Measurements from ENCODE around the gene TBC1D22A.

The TBC1D22A gene

GRCh38 chr22:46957521-46957920 is 195.1 kb downstream of the TBC1D22A start:
- no peaks in the 10 kb centered on the region for H3K36me3 ChIP-seq (ENCODE audit: insufficient read depth, low read depth, low read length)
- peaks cover 12% of the 10 kb centered on the region; the same call in 1 of the 2 replicates for H3K4me1 ChIP-seq (ENCODE audit: insufficient read depth, low read length)
- H3K9ac ChIP-seq (ENCODE audit: low read depth, low read length): no peak overlapping the region

GRCh38 chr22:46958191-46958590 is 195.7 kb downstream of the TBC1D22A start:
- H3K4me3 ChIP-seq (ENCODE audit: low read length): no peak overlapping the region
- H3K9me3 ChIP-seq (ENCODE audit: insufficient read depth, low read depth, low read length): no peaks in the 10 kb centered on the region
- no peak overlapping the region for H3K27ac ChIP-seq (ENCODE audit: low read length)
- peaks cover 12% of the 10 kb centered on the region; the same call in 1 of the 2 replicates for H3K4me1 ChIP-seq (ENCODE audit: insufficient read depth, low read length)
- 0 out of 2 replicates have a peak overlapping the region, but pooled peaks have one; percentile 7 for H3K9ac ChIP-seq (ENCODE audit: low read depth, low read length)
- H3K27me3 ChIP-seq (ENCODE audit: insufficient read depth, low read length): no peaks in the 10 kb centered on the region
- no peaks in the 10 kb centered on the region for H3K36me3 ChIP-seq (ENCODE audit: insufficient read depth, low read depth, low read length)

More at GRCh38 chr22:46957521-46957920, 195.1 kb downstream of the TBC1D22A start:
- no peak overlapping the region for H3K4me3 ChIP-seq (ENCODE audit: low read length)
- H3K27ac ChIP-seq (ENCODE audit: low read length): no peak overlapping the region
- no peaks in the 10 kb centered on the region for H3K9me3 ChIP-seq (ENCODE audit: insufficient read depth, low read depth, low read length)
- H3K27me3 ChIP-seq (ENCODE audit: insufficient read depth, low read length): no peaks in the 10 kb centered on the region

GRCh38 chr22:46958658-46959057 is 196.2 kb downstream of the TBC1D22A start:
- no peak overlapping the region for H3K27ac ChIP-seq (ENCODE audit: low read length)
- 0 out of 2 replicates have a peak overlapping the region, but pooled peaks have one; percentile 7 for H3K9ac ChIP-seq (ENCODE audit: low read depth, low read length)
- no peaks in the 10 kb centered on the region for H3K9me3 ChIP-seq (ENCODE audit: insufficient read depth, low read depth, low read length)
- no peak overlapping the region for H3K4me3 ChIP-seq (ENCODE audit: low read length)
- H3K27me3 ChIP-seq (ENCODE audit: insufficient read depth, low read length): no peaks in the 10 kb centered on the region
- H3K4me1 ChIP-seq (ENCODE audit: insufficient read depth, low read length): peaks cover 12% of the 10 kb centered on the region; the same call in 1 of the 2 replicates
- H3K36me3 ChIP-seq (ENCODE audit: insufficient read depth, low read depth, low read length): no peaks in the 10 kb centered on the region

- Histone ChIP-seq H3K9me3 (ENCODE audit: insufficient read depth, low read depth, low read length) (no peaks in the 10 kb centered on the region), H3K27ac (ENCODE audit: low read length) (no peak overlapping the region), H3K4me1 (ENCODE audit: insufficient read depth, low read length) (peaks cover 12% of the 10 kb centered on the region; the same call in 1 of the 2 replicates), H3K36me3 (ENCODE audit: insufficient read depth, low read depth, low read length) (no peaks in the 10 kb centered on the region), H3K27me3 (ENCODE audit: insufficient read depth, low read length) (no peaks in the 10 kb centered on the region), H3K4me3 (ENCODE audit: low read length) (no peak overlapping the region), H3K9ac (ENCODE audit: low read depth, low read length) (no peak overlapping the region)
Observed at GRCh38 chr22:46959369-46959768, 196.9 kb downstream of the TBC1D22A start.

- no peaks in the 10 kb centered on the region for H3K27me3 ChIP-seq (ENCODE audit: insufficient read depth, low read length)
- no peaks in the 10 kb centered on the region for H3K9me3 ChIP-seq (ENCODE audit: insufficient read depth, low read depth, low read length)
- H3K4me3 ChIP-seq (ENCODE audit: low read length): no peak overlapping the region
- no peak overlapping the region for H3K9ac ChIP-seq (ENCODE audit: low read depth, low read length)
- H3K27ac ChIP-seq (ENCODE audit: low read length): no peak overlapping the region
- H3K36me3 ChIP-seq (ENCODE audit: insufficient read depth, low read depth, low read length): no peaks in the 10 kb centered on the region
- H3K4me1 ChIP-seq (ENCODE audit: insufficient read depth, low read length): peaks cover 12% of the 10 kb centered on the region; the same call in 1 of the 2 replicates
Observed at GRCh38 chr22:46961591-46962295, 199.3 kb downstream of the TBC1D22A start.

- H3K4me1 ChIP-seq (ENCODE audit: insufficient read depth, low read length): peaks cover 12% of the 10 kb centered on the region; the same call in 1 of the 2 replicates
- H3K27ac ChIP-seq (ENCODE audit: low read length): no peak overlapping the region
- no peaks in the 10 kb centered on the region for H3K27me3 ChIP-seq (ENCODE audit: insufficient read depth, low read length)
- no peaks in the 10 kb centered on the region for H3K36me3 ChIP-seq (ENCODE audit: insufficient read depth, low read depth, low read length)
- H3K9ac ChIP-seq (ENCODE audit: low read depth, low read length): no peak overlapping the region
- no peak overlapping the region for H3K4me3 ChIP-seq (ENCODE audit: low read length)
- no peaks in the 10 kb centered on the region for H3K9me3 ChIP-seq (ENCODE audit: insufficient read depth, low read depth, low read length)
Observed at GRCh38 chr22:46962406-46962805, 200.0 kb downstream of the TBC1D22A start.

GRCh38 chr22:46963672-46964545 is 201.5 kb downstream of the TBC1D22A start:
- Histone ChIP-seq H3K4me3 (ENCODE audit: low read length) (no peak overlapping the region), H3K9ac (ENCODE audit: low read depth, low read length) (no peak overlapping the region), H3K27ac (ENCODE audit: low read length) (no peak overlapping the region), H3K36me3 (ENCODE audit: insufficient read depth, low read depth, low read length) (no peaks in the 10 kb centered on the region), H3K27me3 (ENCODE audit: insufficient read depth, low read length) (no peaks in the 10 kb centered on the region), H3K9me3 (ENCODE audit: insufficient read depth, low read depth, low read length) (no peaks in the 10 kb centered on the region), H3K4me1 (ENCODE audit: insufficient read depth, low read length) (peaks cover 7% of the 10 kb centered on the region; the same call in 1 of the 2 replicates)

GRCh38 chr22:46964773-46965550 is 202.5 kb downstream of the TBC1D22A start:
- H3K4me1 ChIP-seq (ENCODE audit: insufficient read depth, low read length): peaks cover 5% of the 10 kb centered on the region; the same call in 1 of the 2 replicates

GRCh38 chr22:46965555-46966494 is 203.4 kb downstream of the TBC1D22A start:
- H3K27ac ChIP-seq (ENCODE audit: low read length): no peak overlapping the region
- H3K4me3 ChIP-seq (ENCODE audit: low read length): no peak overlapping the region
- H3K4me1 ChIP-seq (ENCODE audit: insufficient read depth, low read length): peaks cover 5% of the 10 kb centered on the region; the same call in 1 of the 2 replicates
- H3K9ac ChIP-seq (ENCODE audit: low read depth, low read length): no peak overlapping the region
- H3K36me3 ChIP-seq (ENCODE audit: insufficient read depth, low read depth, low read length): no peaks in the 10 kb centered on the region
- H3K9me3 ChIP-seq (ENCODE audit: insufficient read depth, low read depth, low read length): no peaks in the 10 kb centered on the region
- H3K27me3 ChIP-seq (ENCODE audit: insufficient read depth, low read length): no peaks in the 10 kb centered on the region

More at GRCh38 chr22:46964773-46965550, 202.5 kb downstream of the TBC1D22A start:
- H3K4me3 ChIP-seq (ENCODE audit: low read length): no peak overlapping the region
- no peak overlapping the region for H3K27ac ChIP-seq (ENCODE audit: low read length)
- H3K9me3 ChIP-seq (ENCODE audit: insufficient read depth, low read depth, low read length): no peaks in the 10 kb centered on the region
- no peak overlapping the region for H3K9ac ChIP-seq (ENCODE audit: low read depth, low read length)
- no peaks in the 10 kb centered on the region for H3K36me3 ChIP-seq (ENCODE audit: insufficient read depth, low read depth, low read length)
- H3K27me3 ChIP-seq (ENCODE audit: insufficient read depth, low read length): no peaks in the 10 kb centered on the region

GRCh38 chr22:46966495-46966845 is 204.0 kb downstream of the TBC1D22A start:
- H3K27ac ChIP-seq (ENCODE audit: low read length): no peak overlapping the region
- peaks cover 5% of the 10 kb centered on the region; the same call in 1 of the 2 replicates for H3K4me1 ChIP-seq (ENCODE audit: insufficient read depth, low read length)
- no peaks in the 10 kb centered on the region for H3K36me3 ChIP-seq (ENCODE audit: insufficient read depth, low read depth, low read length)
- no peak overlapping the region for H3K9ac ChIP-seq (ENCODE audit: low read depth, low read length)
- H3K27me3 ChIP-seq (ENCODE audit: insufficient read depth, low read length): no peaks in the 10 kb centered on the region
- no peak overlapping the region for H3K4me3 ChIP-seq (ENCODE audit: low read length)
- H3K9me3 ChIP-seq (ENCODE audit: insufficient read depth, low read depth, low read length): no peaks in the 10 kb centered on the region
